ENCODE measurements around the gene ACTR1B. TPM values are rescaled to one million over a fixed set of nuclear protein-coding genes. Genes with fewer than 3 reads are reported as not detected.
"Not testable (repeated sequence)": the region's sequence is repeated elsewhere in the genome, so short reads cannot be mapped to it uniquely, and the experiment has no call there.

Gene ACTR1B
- total RNA-seq, 1 donor from 2014 or later: 27.1 TPM

GRCh38 chr2:97688062-97688827 is 24.4 kb upstream of the ACTR1B start:
- DNase-seq: no peak

- not testable (repeated sequence) for DNase-seq
Measured at GRCh38 chr2:97687235-97687634, 23.4 kb upstream of the ACTR1B start.

GRCh38 chr2:97678298-97678697 is 14.5 kb upstream of the ACTR1B start:
- DNase-seq: no peak

GRCh38 chr2:97677480-97677879 is 13.6 kb upstream of the ACTR1B start:
- no peak for DNase-seq

- DNase-seq: no peak
Measured at GRCh38 chr2:97676620-97677019, 12.8 kb upstream of the ACTR1B start.

GRCh38 chr2:97675430-97676113 is 11.7 kb upstream of the ACTR1B start:
- no peak for DNase-seq

GRCh38 chr2:97673915-97674283 is 10.1 kb upstream of the ACTR1B start:
- DNase-seq: no peak

GRCh38 chr2:97673182-97673914 is 9.5 kb upstream of the ACTR1B start:
- no peak for DNase-seq

- not testable (repeated sequence) for DNase-seq
Measured at GRCh38 chr2:97672606-97673140, 8.8 kb upstream of the ACTR1B start.

GRCh38 chr2:97671526-97671925 is 7.7 kb upstream of the ACTR1B start:
- DNase-seq: no peak

GRCh38 chr2:97670471-97670870 is 6.6 kb upstream of the ACTR1B start:
- no peak for DNase-seq

GRCh38 chr2:97669448-97669847 is 5.6 kb upstream of the ACTR1B start, which contains the start of gene C2orf92:
C2orf92 (plus strand) TSS chr2:97669713; CDS start chr2:97669789, 76 bp downstream.
- DNase-seq: no peak

- DNase-seq: no peak
Measured at GRCh38 chr2:97664636-97664970, 759 bp upstream of the ACTR1B start.

- DNase-seq: no peak
Measured at GRCh38 chr2:97663626-97663961, 250 bp downstream of the ACTR1B start.

- DNase-seq: peak; percentile 50
Measured at GRCh38 chr2:97662895-97663625, 784 bp downstream of the ACTR1B start.

- DNase-seq: no peak
Measured at GRCh38 chr2:97662386-97662894, 1.4 kb downstream of the ACTR1B start.

GRCh38 chr2:97661927-97662326 is 1.9 kb downstream of the ACTR1B start:
- DNase-seq: no peak

- DNase-seq: no peak
Measured at GRCh38 chr2:97660775-97661389, 3.0 kb downstream of the ACTR1B start.

GRCh38 chr2:97660044-97660774 is 3.6 kb downstream of the ACTR1B start:
- DNase-seq: no peak

- DNase-seq: no peak
Measured at GRCh38 chr2:97659256-97660043, 4.4 kb downstream of the ACTR1B start.

Data from occipital lobe (tissue), 2 donors.